Neural cell (in vitro differentiated cells): ENCODE data around the gene ACSL6. TPM values are rescaled to one million over a fixed set of nuclear protein-coding genes. Genes with fewer than 3 reads are reported as not detected.

Experiments
- H2AFZ ChIP-seq: fragments of 200-600, 300-800 bp; sonication (generic), shearing (Covaris generic); 2 replicates; pipeline ENCODE4 v1.6.0; 2014; ENCODE audit warnings: low read depth, mild to moderate bottlenecking, antibody characterized with exemption, low read length, moderate library complexity
- H3F3A ChIP-seq: fragments of 200-600 bp; shearing (Covaris generic); 2 replicates; pipeline ENCODE4 v1.6.1; 2016; ENCODE audit warnings: mild to moderate bottlenecking, moderate library complexity, mixed read lengths, antibody characterized with exemption, low read length; ENCODE audit not compliant: insufficient read depth, poor library complexity, severe bottlenecking
- H3K27ac ChIP-seq: fragments of 200-600, 300-800 bp; sonication (generic), shearing (Covaris generic); 2 replicates; pipeline ENCODE4 v1.5.1; 2014; ENCODE audit warnings: mild to moderate bottlenecking, low read length, moderate library complexity
- H3K27me3 ChIP-seq: fragments of 300-800, 200-600 bp; sonication (generic), shearing (Covaris generic); 2 replicates; pipeline ENCODE4 v1.6.0; 2014; ENCODE audit warnings: mild to moderate bottlenecking, low read depth, low read length, moderate library complexity; ENCODE audit not compliant: insufficient read depth
- H3K36me3 ChIP-seq: fragments of 300-800, 200-600 bp; sonication (generic), shearing (Covaris generic); 2 replicates; pipeline ENCODE4 v1.5.1; 2014; ENCODE audit warnings: mild to moderate bottlenecking, antibody characterized with exemption, low read length, moderate library complexity; ENCODE audit not compliant: insufficient read depth
- H3K4me2 ChIP-seq: fragments of 300-800, 200-600 bp; sonication (generic), shearing (Covaris generic); 2 replicates; pipeline ENCODE4 v1.6.0; 2014; ENCODE audit warnings: mild to moderate bottlenecking, low read length
- H3K4me3 ChIP-seq: fragments of 300-800, 200-600 bp; sonication (generic), shearing (Covaris generic); 2 replicates; pipeline ENCODE4 v1.5.1; 2014; ENCODE audit warnings: mild to moderate bottlenecking, low read length, moderate library complexity
- H3K79me2 ChIP-seq: fragments of 200-600 bp; shearing (Covaris generic); replicated peaks from 2 replicates; pipeline ENCODE4 v1.6.0; 2014; ENCODE audit warnings: mild to moderate bottlenecking, low read length, moderate library complexity; ENCODE audit not compliant: insufficient read depth
- H3K9ac ChIP-seq: fragments of 300-800, 200-600 bp; sonication (generic), shearing (Covaris generic); 2 replicates; pipeline ENCODE4 v1.6.1; 2016; ENCODE audit warnings: mild to moderate bottlenecking, low read length, mixed read lengths
- H3K9me2 ChIP-seq: fragments of 200-600 bp; shearing (Covaris generic); 2 replicates; pipeline ENCODE4 v1.6.1; 2016; ENCODE audit warnings: mild to moderate bottlenecking, low read length, mixed read lengths; ENCODE audit not compliant: insufficient read depth
- H3K9me3 ChIP-seq: fragments of 200-600, 300-800 bp; sonication (generic), shearing (Covaris generic); 2 replicates; pipeline ENCODE4 v1.6.1; 2016; ENCODE audit warnings: mild to moderate bottlenecking, mixed run types, low read length, moderate library complexity, mixed read lengths
- H4K20me1 ChIP-seq: fragments of 200-600 bp; shearing (Covaris generic); 2 replicates; pipeline ENCODE4 v1.6.1; 2016; ENCODE audit warnings: mild to moderate bottlenecking, mixed run types; ENCODE audit not compliant: insufficient read depth
- CTCF ChIP-seq: fragments of 450-650 bp; IDR thresholded peaks from 2 replicates; pipeline ENCODE4 v1.5.1; 2014; ENCODE audit warnings: antibody characterized with exemption, mild to moderate bottlenecking, moderate library complexity; ENCODE audit not compliant: poor library complexity, severe bottlenecking
- EP300 ChIP-seq: fragments of 450-650 bp; conservative IDR thresholded peaks from 2 replicates; pipeline ENCODE4 v1.6.1; 2014; ENCODE audit warnings: antibody characterized with exemption, mild to moderate bottlenecking, moderate library complexity; ENCODE audit not compliant: poor library complexity, severe bottlenecking
- EZH2 ChIP-seq: fragments of 200-600, 300-800 bp; shearing (Covaris generic), sonication (generic); IDR thresholded peaks from 2 replicates; pipeline ENCODE4 v1.6.1; 2014; ENCODE audit warnings: antibody characterized with exemption, low read length, borderline replicate concordance, mild to moderate bottlenecking; ENCODE audit not compliant: insufficient read depth, poor library complexity, severe bottlenecking
- MXI1 ChIP-seq: fragments of 450-650 bp; conservative IDR thresholded peaks from 2 replicates; pipeline ENCODE4 v1.6.1; 2014; ENCODE audit warnings: antibody characterized with exemption, mild to moderate bottlenecking; ENCODE audit not compliant: poor library complexity, severe bottlenecking
- POLR2AphosphoS5 ChIP-seq: IDR thresholded peaks from 2 replicates; pipeline ENCODE4 v1.6.1; 2012
- RAD21 ChIP-seq: fragments of 450-650 bp; conservative IDR thresholded peaks from 2 replicates; pipeline ENCODE4 v1.6.1; 2014; ENCODE audit warnings: antibody characterized with exemption, mild to moderate bottlenecking, moderate library complexity
- REST ChIP-seq: IDR thresholded peaks from 2 replicates; pipeline ENCODE4 v1.6.1; 2012; ENCODE audit warnings: borderline replicate concordance
- SMC3 ChIP-seq: fragments of 450-650 bp; conservative IDR thresholded peaks from 2 replicates; pipeline ENCODE4 v1.6.1; 2014; ENCODE audit warnings: antibody characterized with exemption, mild to moderate bottlenecking, moderate library complexity; ENCODE audit not compliant: poor library complexity
- TAF1 ChIP-seq: IDR thresholded peaks from 2 replicates; pipeline ENCODE4 v1.6.1; 2012; ENCODE audit warnings: low read depth
- polyA plus RNA-seq: library from polyadenylated mRNA; depleted of rRNA; stranded (reverse); fragments of >200 nt; gene quantifications from 2 replicates; pipeline ENCODE4 v1.2.3, GENCODE V29; 2014

ACSL6 gene
- polyA plus RNA-seq, 1 donor from 2014 or later: 30.5 TPM

- Histone ChIP-seq H3K79me2 (no peaks in the 10 kb centered on the region), H3K27ac (no peak overlapping the region), H3K9me3 (no peaks in the 10 kb centered on the region), H2AFZ (no peak overlapping the region), H3K9ac (no peak overlapping the region), H4K20me1 (no peaks in the 10 kb centered on the region), H3K36me3 (no peaks in the 10 kb centered on the region), H3K4me3 (no peak overlapping the region), H3K4me2 (no peak overlapping the region), H3F3A (no peaks in the 10 kb centered on the region), H3K9me2 (no peaks in the 10 kb centered on the region), H3K27me3 (no peaks in the 10 kb centered on the region)
- TF ChIP-seq REST (no peak), EZH2 (no peak), SMC3 (no peak), TAF1 (no peak), MXI1 (no peak), RAD21 (no peak), EP300 (no peak), CTCF (no peak), POLR2AphosphoS5 (no peak)
These were observed 38.3 kb downstream of the ACSL6 start for GRCh38 chr5:131973089-131973712.

- H3K27me3 ChIP-seq: no peaks in the 10 kb centered on the region
- no peaks in the 10 kb centered on the region for H3K9me3 ChIP-seq
- H2AFZ ChIP-seq: no peak overlapping the region
- no peak for TF ChIP-seq MXI1
- no peak for TF ChIP-seq SMC3
- TF ChIP-seq TAF1: no peak
- TF ChIP-seq RAD21: no peak
- no peak for TF ChIP-seq EP300
- no peak for TF ChIP-seq EZH2
- no peak for TF ChIP-seq POLR2AphosphoS5
- TF ChIP-seq CTCF: no peak
- TF ChIP-seq REST: no peak
- no peaks in the 10 kb centered on the region for H3K9me2 ChIP-seq
- no peak overlapping the region for H3K4me2 ChIP-seq
- H3K36me3 ChIP-seq: peaks cover 3% of the 10 kb centered on the region
- H4K20me1 ChIP-seq: no peaks in the 10 kb centered on the region
- no peaks in the 10 kb centered on the region for H3K79me2 ChIP-seq
- no peaks in the 10 kb centered on the region for H3F3A ChIP-seq
- no peak overlapping the region for H3K9ac ChIP-seq
- H3K4me3 ChIP-seq: no peak overlapping the region
- H3K27ac ChIP-seq: no peak overlapping the region
These were observed 43.0 kb downstream of the ACSL6 start for GRCh38 chr5:131968396-131968954.
